Spinal cord (tissue), 10 donors: ENCODE results near the gene NPAT. TPM values are rescaled to one million over a fixed set of nuclear protein-coding genes. Genes with fewer than 3 reads are reported as not detected.

Source experiments
- DNase-seq, 6 donors: peaks; one replicate each; pipeline versions ENCODE4 v3.0.0 to v3.0.0-alpha.2; 2013 to 2015; ENCODE audit warnings: low spot score in 6 of 6, low read depth in 4 of 6
- H3K27ac ChIP-seq: one replicate; pipeline ENCODE4 v1.5.1; 2013; ENCODE audit warnings: low read depth, low read length, control low read depth
- H3K27me3 ChIP-seq: one replicate; pipeline ENCODE4 v1.6.1; 2013; ENCODE audit warnings: low read length; ENCODE audit not compliant: control insufficient read depth, insufficient read depth
- H3K36me3 ChIP-seq: one replicate; pipeline ENCODE4 v1.6.1; 2013; ENCODE audit warnings: low read length; ENCODE audit not compliant: control insufficient read depth, insufficient read depth
- H3K4me1 ChIP-seq: one replicate; pipeline ENCODE4 v1.6.1; 2013; ENCODE audit warnings: low read length; ENCODE audit not compliant: control insufficient read depth, insufficient read depth
- H3K4me3 ChIP-seq: one replicate; pipeline ENCODE4 v1.5.1; 2013; ENCODE audit warnings: low read depth, low read length, control low read depth
- H3K9me3 ChIP-seq: one replicate; pipeline ENCODE4 v1.6.1; 2013; ENCODE audit warnings: low read length; ENCODE audit not compliant: control insufficient read depth, insufficient read depth
- WGBS: methylation state at CpG from one replicate; pipeline ENCODE4 v1.1.5; 2013; ENCODE audit warnings: missing lambda C conversion rate; ENCODE audit not compliant: insufficient coverage; 5-methylcytosine and 5-hydroxymethylcytosine counted together
- long read RNA-seq, 4 donors: transcript quantifications; one replicate each; lab custom pipeline, GENCODE V29; 2026
- polyA plus RNA-seq, 2 donors: library from polyadenylated mRNA; unstranded; fragments of 120-200 nt; gene quantifications; one replicate each; pipeline ENCODE4 v1.2.1, GENCODE V29; 2013; ENCODE audit not compliant: insufficient read length in 2 of 2
- total RNA-seq, 2 donors: library from RNA; depleted of rRNA in 1 of 2; stranded (reverse); fragments of 120-200 nt in 1 of 2; fragments of >200 nt in 1 of 2; gene quantifications; one replicate each; pipeline versions ENCODE4 v1.2.3 to v1.2.4, GENCODE V29; 2013 to 2014
- donor health status: healthy.

NPAT gene
- total RNA-seq (10 to 100 TPM; 17.9 to 30.3 TPM), polyA plus RNA-seq (10 to 100 TPM; 12.2 to 14.5 TPM)
- long read RNA-seq, donor 1, partial matches to known transcripts = 0 of 1 reads
- long read RNA-seq, donor 1, other reads (novel, unspliced or antisense) = 0 of 1 reads
- long read RNA-seq, donor 2 = 0 reads
- long read RNA-seq, donor 3 = 0 reads
- long read RNA-seq, donor 4, full-length matches to known transcripts = 1 of 1 reads
- long read RNA-seq, donor 4, partial matches to known transcripts = 0 of 1 reads
- long read RNA-seq, donor 4, other reads (novel, unspliced or antisense) = 0 of 1 reads

DNA sequence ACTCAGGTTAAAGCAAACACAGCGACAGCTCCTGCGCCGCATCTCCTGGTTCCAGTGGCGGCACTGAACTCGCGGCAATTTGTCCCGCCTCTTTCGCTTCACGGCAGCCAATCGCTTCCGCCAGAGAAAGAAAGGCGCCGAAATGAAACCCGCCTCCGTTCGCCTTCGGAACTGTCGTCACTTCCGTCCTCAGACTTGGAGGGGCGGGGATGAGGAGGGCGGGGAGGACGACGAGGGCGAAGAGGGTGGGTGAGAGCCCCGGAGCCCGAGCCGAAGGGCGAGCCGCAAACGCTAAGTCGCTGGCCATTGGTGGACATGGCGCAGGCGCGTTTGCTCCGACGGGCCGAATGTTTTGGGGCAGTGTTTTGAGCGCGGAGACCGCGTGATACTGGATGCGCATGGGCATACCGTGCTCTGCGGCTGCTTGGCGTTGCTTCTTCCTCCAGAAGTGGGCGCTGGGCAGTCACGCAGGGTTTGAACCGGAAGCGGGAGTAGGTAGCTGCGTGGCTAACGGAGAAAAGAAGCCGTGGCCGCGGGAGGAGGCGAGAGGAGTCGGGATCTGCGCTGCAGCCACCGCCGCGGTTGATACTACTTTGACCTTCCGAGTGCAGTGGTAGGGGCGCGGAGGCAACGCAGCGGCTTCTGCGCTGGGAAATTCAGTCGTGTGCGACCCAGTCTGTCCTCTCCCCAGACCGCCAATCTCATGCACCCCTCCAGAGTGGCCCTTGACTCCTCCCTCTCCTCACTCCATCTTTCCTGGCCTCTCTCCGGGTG lies at the start of gene NPAT, which contains the start of gene ATM:
NPAT (minus strand) TSS at position 65 of the 774 bp plus-strand sequence. CDS start 102 bp downstream, outside the sequence.
ATM (plus strand) TSS at position 494 of the 774 bp plus-strand sequence. CDS start 4,558 bp downstream, outside the sequence.
- peak within 1 kb of the TSS; percentile 99 for H3K27ac ChIP-seq
- DNase-seq = peak; percentile 93 to 100 (median 98)
- H3K36me3 ChIP-seq = peaks cover 3% of the 10 kb centered on the region
- H3K4me1 ChIP-seq = peaks cover 4% of the 10 kb centered on the region
- H3K27me3 ChIP-seq = no peaks in the 10 kb centered on the region
- WGBS = under 1% methylated on average over 70 of the region's 70 CpGs
- peak within 1 kb of the TSS; percentile 99 for H3K4me3 ChIP-seq
- H3K9me3 ChIP-seq = no peaks in the 10 kb centered on the region

- peaks cover 12% of the 10 kb centered on the region for H3K36me3 ChIP-seq
- DNase-seq = no peak
- H3K4me3 ChIP-seq = no peak overlapping the region
- no peaks in the 10 kb centered on the region for H3K4me1 ChIP-seq
- H3K27ac ChIP-seq = no peak overlapping the region
- no peaks in the 10 kb centered on the region for H3K9me3 ChIP-seq
- no peaks in the 10 kb centered on the region for H3K27me3 ChIP-seq
- 100% methylated on average over 2 of the region's 3 CpGs for WGBS
These were observed 47.1 kb upstream of the NPAT start for GRCh38 chr11:108269583-108269982.

GRCh38 chr11:108253176-108253575 lies 30.7 kb upstream of the NPAT start:
- DNase-seq = peak in 1 of 6 donors; percentile 1
- peaks cover 18% of the 10 kb centered on the region for H3K36me3 ChIP-seq
- no peak overlapping the region for H3K4me3 ChIP-seq
- H3K9me3 ChIP-seq = no peaks in the 10 kb centered on the region
- H3K27ac ChIP-seq = no peak overlapping the region
- H3K27me3 ChIP-seq = no peaks in the 10 kb centered on the region
- H3K4me1 ChIP-seq = no peaks in the 10 kb centered on the region
- WGBS = no CpG with 5 or more reads among the region's 1 CpG

DNA sequence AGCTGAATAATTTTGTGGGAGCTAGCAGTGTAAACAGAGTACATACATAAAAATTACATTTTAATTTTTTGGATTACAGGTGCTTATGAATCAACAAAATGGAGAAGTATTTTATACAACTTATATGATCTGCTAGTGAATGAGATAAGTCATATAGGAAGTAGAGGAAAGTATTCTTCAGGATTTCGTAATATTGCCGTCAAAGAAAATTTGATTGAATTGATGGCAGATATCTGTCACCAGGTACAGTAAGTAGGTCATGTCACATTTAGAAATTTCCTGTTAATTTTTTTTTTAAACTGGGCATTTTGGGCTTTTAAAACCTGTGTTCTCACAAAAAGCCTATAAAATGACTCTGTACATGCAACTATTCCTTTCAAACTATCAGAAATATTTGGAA lies 24.4 kb upstream of the NPAT start:
- DNase-seq = no peak
- Histone ChIP-seq H3K4me1 (no peaks in the 10 kb centered on the region), H3K27me3 (no peaks in the 10 kb centered on the region), H3K36me3 (peaks cover 14% of the 10 kb centered on the region), H3K4me3 (no peak overlapping the region), H3K27ac (no peak overlapping the region), H3K9me3 (no peaks in the 10 kb centered on the region)
- no CpG with 5 or more reads among the region's 2 CpGs for WGBS

- Histone ChIP-seq H3K27me3 (no peaks in the 10 kb centered on the region), H3K4me1 (no peaks in the 10 kb centered on the region), H3K9me3 (no peaks in the 10 kb centered on the region), H3K36me3 (peaks cover 18% of the 10 kb centered on the region), H3K27ac (no peak overlapping the region), H3K4me3 (no peak overlapping the region)
- DNase-seq = no peak
- 100% methylated on average over 3 of the region's 3 CpGs for WGBS
These were observed 23.9 kb upstream of the NPAT start for GRCh38 chr11:108246308-108246707.

DNA sequence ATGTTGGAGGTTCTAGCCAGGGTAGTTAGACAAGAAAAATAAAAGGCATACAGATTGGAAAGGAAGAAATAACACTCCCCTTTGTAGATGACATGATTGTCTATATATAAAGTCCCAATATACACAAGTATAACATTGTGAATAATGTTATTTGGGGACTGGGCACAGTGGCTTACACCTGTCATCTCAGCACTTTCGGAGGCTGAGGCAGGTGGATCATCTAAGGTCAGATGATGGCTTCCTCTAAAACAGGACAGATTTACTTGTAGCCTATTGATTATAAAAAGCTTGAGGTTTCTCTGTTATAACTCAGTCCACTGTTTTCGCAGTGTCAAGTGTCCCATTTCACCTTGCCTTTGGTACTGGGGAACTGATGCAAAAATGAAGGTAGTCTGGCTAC lies 20.0 kb upstream of the NPAT start:
- 92% methylated on average over 2 of the region's 2 CpGs for WGBS
- no peaks in the 10 kb centered on the region for H3K4me1 ChIP-seq
- no peaks in the 10 kb centered on the region for H3K27me3 ChIP-seq
- DNase-seq = no peak
- H3K36me3 ChIP-seq = peaks cover 11% of the 10 kb centered on the region
- H3K27ac ChIP-seq = no peak overlapping the region
- no peak overlapping the region for H3K4me3 ChIP-seq
- H3K9me3 ChIP-seq = no peaks in the 10 kb centered on the region

DNA sequence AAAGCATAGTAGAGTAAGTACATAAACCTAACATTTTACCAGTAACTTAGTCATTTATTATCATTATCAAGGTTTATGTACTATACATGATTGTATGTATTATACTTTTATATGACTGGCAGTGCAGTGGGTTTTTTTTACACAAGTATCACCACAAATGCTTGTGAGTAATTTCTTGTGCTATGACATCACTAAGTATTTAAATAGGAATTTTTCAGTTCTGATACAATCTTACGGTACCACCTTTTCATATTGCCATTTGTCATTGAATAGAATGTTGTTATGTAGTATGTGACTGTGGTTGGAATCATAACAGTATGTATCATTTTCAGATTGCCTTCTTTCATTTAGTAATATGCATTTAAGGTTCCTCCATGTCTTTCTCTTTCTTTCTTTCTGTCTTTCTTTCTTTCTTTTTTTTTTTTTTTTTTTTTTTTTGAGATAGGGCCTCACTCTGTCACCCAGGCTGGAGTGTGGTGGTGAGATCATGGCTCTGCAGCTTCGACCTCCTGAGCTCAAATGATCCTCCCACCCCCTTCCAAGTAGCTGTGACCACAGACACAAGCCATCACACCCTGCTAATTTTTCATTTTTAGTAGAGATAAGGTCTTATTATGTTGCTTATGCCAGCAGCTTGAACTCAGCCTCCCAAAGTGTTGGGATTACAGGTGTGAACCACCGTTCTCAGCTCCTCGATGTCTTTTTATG lies 19.0 kb upstream of the NPAT start:
- 86% methylated on average over 1 of the region's 4 CpGs for WGBS
- H3K36me3 ChIP-seq = peaks cover 11% of the 10 kb centered on the region

GRCh38 chr11:108239076-108239475 lies 16.6 kb upstream of the NPAT start:
- Histone ChIP-seq H3K9me3 (no peaks in the 10 kb centered on the region), H3K27me3 (no peaks in the 10 kb centered on the region), H3K4me1 (no peaks in the 10 kb centered on the region), H3K36me3 (peaks cover 9% of the 10 kb centered on the region), H3K27ac (no peak overlapping the region), H3K4me3 (no peak overlapping the region)
- DNase-seq = no peak

More for the DNA sequence above, 19.0 kb upstream of the NPAT start:
- Histone ChIP-seq H3K4me1 (no peaks in the 10 kb centered on the region), H3K4me3 (no peak overlapping the region), H3K27ac (no peak overlapping the region), H3K27me3 (no peaks in the 10 kb centered on the region), H3K9me3 (no peaks in the 10 kb centered on the region)
- no peak for DNase-seq

GRCh38 chr11:108237058-108237481 lies 14.6 kb upstream of the NPAT start:
- Histone ChIP-seq H3K9me3 (no peaks in the 10 kb centered on the region), H3K4me3 (no peak overlapping the region), H3K36me3 (peaks cover 19% of the 10 kb centered on the region), H3K4me1 (no peaks in the 10 kb centered on the region), H3K27ac (no peak overlapping the region), H3K27me3 (no peaks in the 10 kb centered on the region)
- no CpG with 5 or more reads among the region's 1 CpG for WGBS
- no peak for DNase-seq
